CD4-positive, alpha-beta memory T cell (primary cell): ENCODE data around the gene CCNL1. TPM values are rescaled to one million over a fixed set of nuclear protein-coding genes. Genes with fewer than 3 reads are reported as not detected.
A peak's percentile ranks its signal among the peaks of the same experiment; 100 is the strongest.

Experiments
- CTCF ChIA-PET: fragments of 350-600 bp; sonication (Branson Sonifier 250); formaldehyde crosslinking; loops from one replicate; lab custom pipeline; 2021; ENCODE audit warnings: inconsistent platforms; ENCODE audit not compliant: partially characterized antibody; lab: Charles Lee
- POLR2A ChIA-PET: fragments of 350-600 bp; sonication (Branson Sonifier 250); formaldehyde crosslinking; loops from one replicate; lab custom pipeline; 2021; ENCODE audit not compliant: partially characterized antibody; lab: Charles Lee
- DNase-seq, 5 donors: peaks; one replicate each; pipeline versions ENCODE4 v3.0.0 to v3.0.0-alpha.2; 2020 to 2022; ENCODE audit warnings: mixed read lengths in 1 of 5
- H3K27ac ChIP-seq: one replicate; pipeline ENCODE4 v1.7.0; 2013; ENCODE audit warnings: low read depth, low read length
- H3K27me3 ChIP-seq: 2 replicates; pipeline ENCODE4 v1.7.0; 2013; ENCODE audit warnings: mild to moderate bottlenecking, low read length, moderate library complexity; ENCODE audit not compliant: insufficient read depth
- H3K36me3 ChIP-seq: 2 replicates; pipeline ENCODE4 v1.7.0; 2013; ENCODE audit warnings: mild to moderate bottlenecking, low read length, moderate library complexity; ENCODE audit not compliant: insufficient read depth
- H3K4me1 ChIP-seq: 2 replicates; pipeline ENCODE4 v1.7.0; 2013; ENCODE audit warnings: mild to moderate bottlenecking, low read length, moderate library complexity; ENCODE audit not compliant: insufficient read depth
- H3K4me3 ChIP-seq, 2 donors: one replicate each; pipeline ENCODE4 v1.7.0; 2013; ENCODE audit warnings: low read length in 2 of 2, mild to moderate bottlenecking in 1 of 2
- H3K9me3 ChIP-seq, 2 donors: one replicate each; pipeline ENCODE4 v1.7.0; 2013; ENCODE audit warnings: low read length in 2 of 2, control low read depth in 1 of 2; ENCODE audit not compliant: control insufficient read depth in 1 of 2
- H3K27ac Mint-ChIP-seq, 7 donors: one replicate each; pipeline ENCODE4 v1.8.0; 2020 to 2021; ENCODE audit warnings: mixed read lengths in 7 of 7, mild to moderate bottlenecking in 6 of 7, inconsistent platforms in 3 of 7, moderate library complexity in 3 of 7
- H3K27me3 Mint-ChIP-seq, 2 donors: one replicate each; pipeline ENCODE4 v1.8.0; 2020 to 2021; ENCODE audit warnings: mixed read lengths in 2 of 2
- H3K36me3 Mint-ChIP-seq, 2 donors: one replicate each; pipeline ENCODE4 v1.8.0; 2020 to 2021; ENCODE audit warnings: mixed read lengths in 2 of 2, inconsistent platforms in 1 of 2, mild to moderate bottlenecking in 1 of 2
- H3K4me1 Mint-ChIP-seq, 4 donors: one replicate each; pipeline ENCODE4 v1.8.0; 2020 to 2021; ENCODE audit warnings: mixed read lengths in 4 of 4, mild to moderate bottlenecking in 1 of 4
- H3K4me3 Mint-ChIP-seq, 8 donors: one replicate each; pipeline ENCODE4 v1.8.0; 2020 to 2021; ENCODE audit warnings: mixed read lengths in 8 of 8, mild to moderate bottlenecking in 7 of 8, moderate library complexity in 6 of 8, inconsistent platforms in 3 of 8
- H3K9me3 Mint-ChIP-seq, 8 donors: one replicate each; pipeline ENCODE4 v1.8.0; 2020 to 2021; ENCODE audit warnings: mixed read lengths in 8 of 8, mild to moderate bottlenecking in 5 of 8, inconsistent platforms in 3 of 8, moderate library complexity in 1 of 8
- intact Hi-C: fragments of 100-400 bp; cut with micrococcal nuclease; formaldehyde crosslinking; loops from one replicate; pipeline ENCODE4 v1.15.1; 2023
- polyA plus RNA-seq, 2 donors: library from polyadenylated mRNA; unstranded; fragments of 300-500 nt; fragmentation: Illumina TruSeq; gene quantifications; one replicate each; pipeline ENCODE4 v1.2.3, GENCODE V29; 2021
- total RNA-seq, 2 experiments: library from RNA; stranded (reverse); gene quantifications; one replicate each; pipeline ENCODE4 v1.2.3, GENCODE V29; 2021

Gene CCNL1
- total and polyA plus RNA-seq, 4 experiments from 2014 or later = 62.7 to 330 (median 198) TPM

DNA sequence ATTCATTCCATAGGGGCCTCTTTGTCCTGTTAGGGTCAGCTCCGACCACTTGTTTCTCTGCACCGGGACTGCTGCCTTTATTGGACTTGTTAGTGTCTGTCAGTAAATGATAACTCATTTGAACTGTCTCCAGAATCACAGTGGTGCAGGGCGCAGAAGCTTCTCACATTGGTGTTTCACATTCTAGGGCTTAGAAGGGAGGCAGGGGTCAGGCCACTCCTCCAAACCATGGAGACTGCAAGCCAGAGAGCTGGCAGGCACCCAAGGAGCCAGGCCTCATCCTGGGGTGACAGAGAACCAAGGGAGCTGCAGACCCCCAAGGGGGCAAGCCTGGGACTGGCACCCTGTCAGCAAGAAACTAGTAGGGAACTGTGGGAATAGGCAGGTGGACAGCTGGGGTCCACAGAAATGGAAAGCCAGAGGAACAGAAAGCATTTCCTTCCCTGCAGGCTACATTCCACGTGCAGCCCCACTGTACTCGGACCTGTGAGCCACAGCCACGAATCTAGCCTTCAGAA lies 49.1 kb downstream of the CCNL1 start:
- Histone ChIP-seq H3K27me3 (no peaks in the 10 kb centered on the region), H3K4me1 (peaks cover under 1% of the 10 kb centered on the region), H3K4me3 (no peak overlapping the region), H3K36me3 (no peaks in the 10 kb centered on the region), H3K27ac (no peak overlapping the region), H3K9me3 (no peaks in the 10 kb centered on the region)
- CTCF ChIA-PET = interaction anchor here (0.6 kb wide), 1 partner anchor 40 kb away, joined by 4 read pairs; no protein-coding TSS in a partner anchor
- Mint-ChIP-seq H3K4me1 (peaks cover under 1 to 5% (median 3%) of the 10 kb centered on the region in 4 donors), H3K4me3 (no peak overlapping the region), H3K36me3 (no peaks in the 10 kb centered on the region), H3K9me3 (no peaks in the 10 kb centered on the region), H3K27ac (no peak overlapping the region), H3K27me3 (no peaks in the 10 kb centered on the region)
- DNase-seq = no peak
- intact Hi-C loops = no loop called here
- POLR2A ChIA-PET = no interaction called here

GRCh38 chr3:157109267-157110141 lies 50.4 kb downstream of the CCNL1 start:
- H3K27ac ChIP-seq = no peak overlapping the region
- H3K27me3 Mint-ChIP-seq = no peaks in the 10 kb centered on the region
- CTCF ChIA-PET = interaction anchor here (1.0 kb wide), 2 partner anchors 17 to 19 kb away, joined by 3 to 4 read pairs; no protein-coding TSS in a partner anchor

DNA sequence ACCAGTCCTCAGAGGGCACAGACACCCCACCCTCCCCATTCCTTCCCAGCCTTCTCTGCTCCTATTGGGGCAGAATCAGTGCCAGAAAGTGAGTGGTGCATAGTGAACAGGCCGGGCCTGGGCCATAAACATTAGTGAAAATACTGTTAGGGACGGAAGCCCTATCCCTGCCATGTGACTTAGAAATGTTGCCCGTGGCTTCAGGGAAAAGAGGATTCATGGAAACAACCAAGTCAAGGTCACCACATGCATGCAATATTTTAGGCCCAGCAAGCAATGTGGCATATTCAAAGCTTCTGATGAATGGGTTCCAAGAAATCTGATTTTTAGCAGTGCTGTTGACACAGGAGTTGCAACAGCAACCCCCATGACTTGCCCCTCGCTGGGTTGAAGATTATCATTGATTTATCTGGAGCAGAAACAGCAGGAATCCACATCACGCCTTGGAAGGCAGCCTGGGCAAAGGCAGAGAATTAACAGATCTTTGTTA lies 52.3 kb downstream of the CCNL1 start:
- DNase-seq = no peak
- Histone ChIP-seq H3K9me3 (no peaks in the 10 kb centered on the region), H3K4me1 (peaks cover 30% of the 10 kb centered on the region), H3K27me3 (no peaks in the 10 kb centered on the region), H3K27ac (no peak overlapping the region), H3K4me3 (no peak overlapping the region), H3K36me3 (no peaks in the 10 kb centered on the region)
- ChIA-PET CTCF (no interaction called here), POLR2A (interaction anchor here (0.8 to 7.0 kb wide), 2 partner anchors 19 to 22 kb away, joined by 3 to 43 read pairs; no protein-coding TSS in a partner anchor)
- Mint-ChIP-seq H3K9me3 (no peaks in the 10 kb centered on the region), H3K4me1 (peaks cover 22 to 36% (median 30%) of the 10 kb centered on the region in 4 donors), H3K27me3 (no peaks in the 10 kb centered on the region), H3K4me3 (no peak overlapping the region), H3K36me3 (no peaks in the 10 kb centered on the region), H3K27ac (peak overlapping the region in 1 of 7 donors; percentile 18)
- intact Hi-C loops = no loop called here

More at GRCh38 chr3:157109267-157110141, 50.4 kb downstream of the CCNL1 start:
- no peaks in the 10 kb centered on the region for H3K36me3 ChIP-seq
- H3K36me3 Mint-ChIP-seq = no peaks in the 10 kb centered on the region
- no peaks in the 10 kb centered on the region for H3K9me3 Mint-ChIP-seq
- intact Hi-C loops = no loop called here
- H3K4me3 Mint-ChIP-seq = no peak overlapping the region
- no peak for DNase-seq
- no peaks in the 10 kb centered on the region for H3K9me3 ChIP-seq
- H3K27ac Mint-ChIP-seq = peak overlapping the region in 1 of 7 donors; percentile 65
- H3K4me3 ChIP-seq = no peak overlapping the region
- peaks cover 8 to 18% (median 16%) of the 10 kb centered on the region in 4 donors for H3K4me1 Mint-ChIP-seq
- peaks cover 14% of the 10 kb centered on the region for H3K4me1 ChIP-seq
- POLR2A ChIA-PET = no interaction called here
- no peaks in the 10 kb centered on the region for H3K27me3 ChIP-seq

DNA sequence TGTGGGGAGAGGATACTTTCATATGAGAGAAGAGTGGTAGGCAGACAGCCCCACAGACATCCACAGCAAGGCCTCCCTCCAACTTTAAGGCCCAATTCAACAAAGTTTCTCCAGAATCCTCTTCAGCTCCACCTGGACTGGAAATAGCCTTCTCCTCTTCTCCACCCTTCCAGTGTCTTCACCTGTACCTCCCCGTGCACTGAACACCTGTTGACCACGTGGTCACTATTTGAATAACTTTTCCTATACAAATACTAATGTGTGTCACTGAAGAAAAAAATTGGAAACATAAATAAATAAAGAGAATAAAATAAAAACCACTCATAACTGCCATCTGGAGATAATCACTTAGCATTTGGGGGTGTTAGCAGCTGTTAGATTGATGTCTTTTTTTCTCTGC lies 52.9 kb downstream of the CCNL1 start:
- POLR2A ChIA-PET = interaction anchor here (0.8 to 7.0 kb wide), 3 partner anchors 18 to 54 kb away, joined by 3 to 43 read pairs (median 3); no protein-coding TSS in a partner anchor

DNA sequence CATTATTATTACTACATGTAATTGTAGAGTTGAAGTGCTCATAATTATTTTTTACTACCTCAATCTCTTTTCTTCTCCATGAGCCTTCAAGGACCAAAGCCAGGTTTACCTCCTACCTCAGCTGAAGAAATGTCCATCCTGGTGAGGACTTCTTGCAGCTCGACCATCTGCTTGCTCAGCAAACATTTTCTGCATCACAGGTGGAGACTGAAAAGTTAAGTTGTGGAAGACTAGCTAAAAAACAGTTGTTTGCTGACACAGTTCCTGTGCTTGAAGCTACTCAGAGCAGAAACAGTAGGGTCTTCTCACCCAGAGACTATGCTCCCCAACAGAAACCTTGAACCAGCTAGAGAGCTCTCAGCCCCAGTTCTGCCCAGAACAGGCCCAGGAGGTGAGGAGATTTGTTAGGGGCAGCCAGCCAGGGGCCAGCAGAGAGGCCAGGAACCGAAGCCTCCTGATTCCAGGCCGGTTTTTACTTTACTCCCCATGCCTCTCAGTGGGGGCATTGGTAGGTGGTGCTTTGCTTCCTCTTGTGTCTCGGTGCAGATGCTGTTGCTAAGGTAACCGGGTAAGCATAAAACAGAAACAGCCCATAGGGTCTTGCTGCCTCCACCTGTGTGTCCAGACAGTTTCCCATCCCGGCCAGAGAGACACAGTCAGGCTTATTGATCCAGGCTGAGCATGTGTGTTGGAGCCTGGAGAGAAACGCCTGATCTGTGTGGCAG lies 54.9 kb downstream of the CCNL1 start:
- Mint-ChIP-seq H3K4me3 (peak overlapping the region in 7 of 8 donors; percentile 3 to 57 (median 32)), H3K27ac (peak overlapping the region; percentile 54 to 96 (median 85)), H3K9me3 (no peaks in the 10 kb centered on the region), H3K36me3 (peaks cover 0 to 4% of the 10 kb centered on the region in 2 donors), H3K27me3 (no peaks in the 10 kb centered on the region), H3K4me1 (peaks cover 22 to 38% (median 31%) of the 10 kb centered on the region in 4 donors)
- CTCF ChIA-PET = interaction anchor here (1.0 to 4.1 kb wide), 4 partner anchors 16 to 32 kb away, joined by 3 to 18 read pairs (median 6); no protein-coding TSS in a partner anchor
- Histone ChIP-seq H3K36me3 (no peaks in the 10 kb centered on the region), H3K4me1 (peaks cover 30% of the 10 kb centered on the region), H3K27ac (no peak overlapping the region), H3K27me3 (no peaks in the 10 kb centered on the region), H3K4me3 (no peak overlapping the region), H3K9me3 (no peaks in the 10 kb centered on the region)
- POLR2A ChIA-PET = interaction anchor here (1.0 to 7.0 kb wide), 3 partner anchors 8 to 56 kb away, joined by 3 to 43 read pairs (median 6); no protein-coding TSS in a partner anchor
- intact Hi-C loops = no loop called here
- peak in 3 of 5 donors; percentile 30 to 37 (median 32) for DNase-seq

More for the DNA sequence above, 52.9 kb downstream of the CCNL1 start:
- Mint-ChIP-seq H3K36me3 (peaks cover 0 to 1% of the 10 kb centered on the region in 2 donors), H3K9me3 (no peaks in the 10 kb centered on the region), H3K27me3 (no peaks in the 10 kb centered on the region), H3K4me3 (no peak overlapping the region), H3K4me1 (peaks cover 22 to 38% (median 31%) of the 10 kb centered on the region in 4 donors), H3K27ac (peak overlapping the region in 1 of 7 donors; percentile 58)
- Histone ChIP-seq H3K9me3 (no peaks in the 10 kb centered on the region), H3K4me3 (no peak overlapping the region), H3K36me3 (no peaks in the 10 kb centered on the region), H3K4me1 (peaks cover 30% of the 10 kb centered on the region), H3K27me3 (no peaks in the 10 kb centered on the region), H3K27ac (no peak overlapping the region)
- DNase-seq = no peak
- CTCF ChIA-PET = interaction anchor here (0.8 to 4.1 kb wide), 3 partner anchors 18 to 30 kb away, joined by 3 to 18 read pairs (median 4); no protein-coding TSS in a partner anchor
- intact Hi-C loops = no loop called here

GRCh38 chr3:157104521-157104920 lies 55.4 kb downstream of the CCNL1 start:
- H3K27me3 ChIP-seq = no peaks in the 10 kb centered on the region
- H3K4me3 Mint-ChIP-seq = peak overlapping the region in 3 of 8 donors; percentile 17 to 33 (median 20)
- CTCF ChIA-PET = interaction anchor here (1.0 to 4.1 kb wide), 4 partner anchors 16 to 33 kb away, joined by 3 to 18 read pairs (median 10); no protein-coding TSS in a partner anchor
- H3K27ac ChIP-seq = no peak overlapping the region
- peak overlapping the region in 6 of 7 donors; percentile 68 to 96 (median 88) for H3K27ac Mint-ChIP-seq
- H3K4me3 ChIP-seq = no peak overlapping the region
- H3K9me3 Mint-ChIP-seq = no peaks in the 10 kb centered on the region
- H3K36me3 ChIP-seq = no peaks in the 10 kb centered on the region
- no peaks in the 10 kb centered on the region for H3K27me3 Mint-ChIP-seq
- peaks cover 22 to 34% (median 31%) of the 10 kb centered on the region in 4 donors for H3K4me1 Mint-ChIP-seq
- POLR2A ChIA-PET = interaction anchor here (1.0 to 7.0 kb wide), 3 partner anchors 8 to 56 kb away, joined by 3 to 43 read pairs (median 6); no protein-coding TSS in a partner anchor
- no peak for DNase-seq
- intact Hi-C loops = no loop called here
- H3K9me3 ChIP-seq = no peaks in the 10 kb centered on the region
- H3K4me1 ChIP-seq = peaks cover 32% of the 10 kb centered on the region
- H3K36me3 Mint-ChIP-seq = peaks cover 0 to 4% of the 10 kb centered on the region in 2 donors
